GM19238 (cell line): ENCODE measurements around the gene TAC1.
"Not testable (repeated sequence)": the region's sequence is repeated elsewhere in the genome, so short reads cannot be mapped to it uniquely, and the experiment has no call there.

Experiments used
- DNase-seq: peaks from one replicate; pipeline ENCODE4 v3.0.0; 2011; ENCODE audit warnings: low spot score; ENCODE audit not compliant: insufficient read length

The TAC1 gene

GRCh38 chr7:97731736-97732564 lies at the start of gene TAC1:
TAC1 (plus strand) TSS chr7:97732086; CDS start chr7:97732613, 527 bp downstream.
- DNase-seq = no peak

GRCh38 chr7:97685952-97686351 lies 45.9 kb upstream of the TAC1 start:
- DNase-seq = no peak

GRCh38 chr7:97693586-97693985 lies 38.3 kb upstream of the TAC1 start:
- DNase-seq = no peak

- no peak for DNase-seq
Measured at GRCh38 chr7:97694355-97694754, 37.5 kb upstream of the TAC1 start.

- no peak for DNase-seq
Measured at GRCh38 chr7:97697396-97697795, 34.5 kb upstream of the TAC1 start.

- DNase-seq = no peak
Measured at GRCh38 chr7:97722386-97722785, 9.5 kb upstream of the TAC1 start.

- no peak for DNase-seq
Measured at GRCh38 chr7:97732565-97733275, 834 bp downstream of the TAC1 start.

GRCh38 chr7:97733276-97734161 lies 1.6 kb downstream of the TAC1 start:
- DNase-seq = no peak

- no peak for DNase-seq
Measured at GRCh38 chr7:97734255-97734654, 2.4 kb downstream of the TAC1 start.

- no peak for DNase-seq
Measured at GRCh38 chr7:97735075-97735474, 3.2 kb downstream of the TAC1 start.

- DNase-seq = no peak
Measured at GRCh38 chr7:97748482-97748881, 16.6 kb downstream of the TAC1 start.

GRCh38 chr7:97751566-97751965 lies 19.7 kb downstream of the TAC1 start:
- no peak for DNase-seq

GRCh38 chr7:97752215-97752614 lies 20.3 kb downstream of the TAC1 start:
- DNase-seq = no peak

GRCh38 chr7:97757824-97758223 lies 25.9 kb downstream of the TAC1 start:
- DNase-seq = no peak

GRCh38 chr7:97770850-97771249 lies 39.0 kb downstream of the TAC1 start:
- no peak for DNase-seq

- DNase-seq = no peak
Measured at GRCh38 chr7:97771576-97771975, 39.7 kb downstream of the TAC1 start.

GRCh38 chr7:97772045-97772901 lies 40.4 kb downstream of the TAC1 start:
- no peak for DNase-seq

GRCh38 chr7:97786398-97786797 lies 54.5 kb downstream of the TAC1 start:
- not testable (repeated sequence) for DNase-seq
